Limb (tissue), 2 donors: ENCODE results near the gene NDST1.

ENCODE experiments used
- DNase-seq, 2 donors: peaks; one replicate each; pipeline ENCODE4 v3.0.0-alpha.2; 2016; ENCODE audit errors: extremely low spot score in 2 of 2

The NDST1 gene

GRCh38 chr5:150488519-150489359, 19.2 kb upstream of the NDST1 start:
- DNase-seq, result no peak

- DNase-seq, result no peak
These were observed 18.3 kb upstream of the NDST1 start for GRCh38 chr5:150489360-150490295.

- DNase-seq, result no peak
These were observed 17.6 kb upstream of the NDST1 start for GRCh38 chr5:150490296-150490669.

GRCh38 chr5:150490754-150491153, 17.2 kb upstream of the NDST1 start:
- DNase-seq, result no peak

GRCh38 chr5:150491876-150492275, 16.1 kb upstream of the NDST1 start:
- no peak for DNase-seq

GRCh38 chr5:150492621-150493020, 15.3 kb upstream of the NDST1 start:
- DNase-seq, result no peak

GRCh38 chr5:150496098-150496497, 11.8 kb upstream of the NDST1 start:
- DNase-seq, result no peak

GRCh38 chr5:150496534-150496933, 11.4 kb upstream of the NDST1 start:
- DNase-seq, result no peak

- no peak for DNase-seq
These were observed 10.5 kb upstream of the NDST1 start for GRCh38 chr5:150497274-150497988.

GRCh38 chr5:150497989-150498317, 10.0 kb upstream of the NDST1 start:
- no peak for DNase-seq

GRCh38 chr5:150498501-150498900, 9.4 kb upstream of the NDST1 start:
- no peak for DNase-seq

GRCh38 chr5:150498971-150499370, 9.0 kb upstream of the NDST1 start:
- DNase-seq, result no peak

GRCh38 chr5:150499437-150499956, 8.4 kb upstream of the NDST1 start:
- no peak for DNase-seq

- no peak for DNase-seq
These were observed 7.5 kb upstream of the NDST1 start for GRCh38 chr5:150500328-150500841.

- DNase-seq, result no peak
These were observed 7.0 kb upstream of the NDST1 start for GRCh38 chr5:150500905-150501304.

- DNase-seq, result no peak
These were observed 5.8 kb upstream of the NDST1 start for GRCh38 chr5:150502106-150502505.

- no peak for DNase-seq
These were observed 5.1 kb upstream of the NDST1 start for GRCh38 chr5:150502847-150503246.

GRCh38 chr5:150503386-150503785, 4.5 kb upstream of the NDST1 start:
- DNase-seq, result no peak

GRCh38 chr5:150503977-150504620, 3.8 kb upstream of the NDST1 start:
- no peak for DNase-seq

GRCh38 chr5:150505041-150505511, 2.9 kb upstream of the NDST1 start:
- no peak for DNase-seq

- DNase-seq, result no peak
These were observed 2.1 kb upstream of the NDST1 start for GRCh38 chr5:150505816-150506215.
